Stimulated activated CD8-positive, alpha-beta memory T cell treated with anti-CD3 and anti-CD28 coated beads, Interleukin-7, amount 100 ng/mL, for 24 hours (primary cell): ENCODE measurements around the gene ZNF577.
"Not testable (repeated sequence)": the region's sequence is repeated elsewhere in the genome, so short reads cannot be mapped to it uniquely, and the experiment has no call there.

Source experiments
- DNase-seq: peaks from one replicate; pipeline ENCODE4 v3.0.0-alpha.2; 2020; ENCODE audit warnings: low read depth

ZNF577 gene

DNA sequence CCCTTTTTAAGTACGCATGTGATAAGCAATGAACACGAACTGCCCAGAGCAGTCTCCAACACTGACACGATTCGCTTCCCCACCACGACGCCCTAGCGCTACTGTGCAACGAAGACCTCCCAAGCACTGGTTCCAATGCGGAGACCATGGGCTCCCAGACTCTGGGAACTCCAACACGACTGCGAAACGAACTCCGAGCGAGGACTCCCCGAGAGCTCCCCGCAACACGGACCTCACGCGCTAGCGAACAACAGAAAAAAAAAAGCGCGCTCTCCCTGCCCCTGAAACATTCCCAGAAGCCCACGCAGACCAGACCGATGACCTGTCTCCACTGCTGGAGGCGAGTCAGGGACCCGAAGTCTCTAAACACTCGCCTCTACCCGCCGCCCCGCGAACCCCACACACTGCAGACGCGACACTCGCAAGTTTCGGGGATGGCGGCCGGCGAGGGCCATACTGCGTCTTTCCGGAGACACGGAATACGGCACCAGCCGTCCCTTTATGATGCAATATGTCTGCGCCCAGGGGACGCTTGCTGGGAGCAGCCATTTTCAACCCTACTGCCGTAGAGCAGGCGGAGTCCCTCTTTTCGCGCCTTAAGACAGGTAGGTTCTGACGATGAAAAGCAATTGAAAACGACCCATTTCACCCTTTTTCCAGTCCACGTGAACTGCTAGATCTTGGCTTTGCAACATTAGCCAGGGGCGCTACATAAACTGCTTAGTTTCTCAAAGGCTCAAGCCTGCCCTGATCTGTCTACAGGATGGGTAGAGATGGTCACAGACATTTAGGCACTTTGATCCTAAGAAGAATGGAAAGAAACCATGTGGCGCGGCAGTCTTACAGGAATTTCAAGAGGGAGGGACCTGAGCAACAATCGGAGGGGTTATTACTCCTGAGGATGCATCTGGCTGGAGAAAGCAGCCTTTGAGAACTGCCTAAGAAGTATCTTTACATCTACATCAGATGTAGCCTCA, at the start of gene ZNF577:
Gene ZNF577, minus strand, starts transcription at position 430 of the 977 bp plus-strand sequence. CDS start 7,569 bp downstream, outside the sequence.
- DNase-seq = peak; percentile 39

DNA sequence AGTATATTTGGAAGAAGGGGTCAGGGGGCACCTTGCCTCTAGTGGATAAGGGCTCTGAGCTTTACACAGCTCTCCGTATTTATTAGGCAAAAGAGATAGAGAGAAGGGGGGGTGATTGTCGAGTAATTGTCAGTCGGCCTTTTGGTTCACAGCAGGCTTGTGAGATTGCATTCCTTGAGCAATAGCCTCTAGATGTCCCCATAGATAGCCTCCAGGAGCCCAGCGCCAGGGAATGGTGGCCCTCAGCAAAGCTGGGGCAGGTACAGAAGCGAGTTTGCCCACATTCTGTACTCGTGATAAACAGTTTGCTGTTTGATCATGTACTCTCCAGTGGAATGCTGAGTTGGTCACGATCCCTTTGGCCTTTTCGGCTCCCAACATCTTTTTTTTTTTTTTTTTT, 44.2 kb upstream of the ZNF577 start:
- DNase-seq = no peak

DNA sequence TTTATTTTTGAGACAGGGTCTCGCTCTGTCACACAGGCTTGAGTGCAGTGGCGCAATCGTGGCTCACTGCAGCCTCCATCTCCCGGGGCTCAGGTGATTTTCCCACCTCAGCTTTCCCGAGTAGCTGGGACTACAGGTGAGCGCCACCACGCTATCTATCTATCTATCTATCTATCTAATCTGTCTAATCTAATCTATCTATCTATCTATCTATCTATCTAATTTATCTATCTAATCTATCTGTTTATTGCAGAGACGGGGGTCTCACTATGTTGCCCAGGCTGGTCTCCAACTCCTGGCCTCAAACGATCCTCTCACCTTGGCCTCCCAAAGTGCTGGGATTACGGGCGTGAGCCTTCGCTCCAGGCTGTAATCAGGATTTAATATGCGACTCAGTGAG, 40.1 kb upstream of the ZNF577 start:
- no peak for DNase-seq

DNA sequence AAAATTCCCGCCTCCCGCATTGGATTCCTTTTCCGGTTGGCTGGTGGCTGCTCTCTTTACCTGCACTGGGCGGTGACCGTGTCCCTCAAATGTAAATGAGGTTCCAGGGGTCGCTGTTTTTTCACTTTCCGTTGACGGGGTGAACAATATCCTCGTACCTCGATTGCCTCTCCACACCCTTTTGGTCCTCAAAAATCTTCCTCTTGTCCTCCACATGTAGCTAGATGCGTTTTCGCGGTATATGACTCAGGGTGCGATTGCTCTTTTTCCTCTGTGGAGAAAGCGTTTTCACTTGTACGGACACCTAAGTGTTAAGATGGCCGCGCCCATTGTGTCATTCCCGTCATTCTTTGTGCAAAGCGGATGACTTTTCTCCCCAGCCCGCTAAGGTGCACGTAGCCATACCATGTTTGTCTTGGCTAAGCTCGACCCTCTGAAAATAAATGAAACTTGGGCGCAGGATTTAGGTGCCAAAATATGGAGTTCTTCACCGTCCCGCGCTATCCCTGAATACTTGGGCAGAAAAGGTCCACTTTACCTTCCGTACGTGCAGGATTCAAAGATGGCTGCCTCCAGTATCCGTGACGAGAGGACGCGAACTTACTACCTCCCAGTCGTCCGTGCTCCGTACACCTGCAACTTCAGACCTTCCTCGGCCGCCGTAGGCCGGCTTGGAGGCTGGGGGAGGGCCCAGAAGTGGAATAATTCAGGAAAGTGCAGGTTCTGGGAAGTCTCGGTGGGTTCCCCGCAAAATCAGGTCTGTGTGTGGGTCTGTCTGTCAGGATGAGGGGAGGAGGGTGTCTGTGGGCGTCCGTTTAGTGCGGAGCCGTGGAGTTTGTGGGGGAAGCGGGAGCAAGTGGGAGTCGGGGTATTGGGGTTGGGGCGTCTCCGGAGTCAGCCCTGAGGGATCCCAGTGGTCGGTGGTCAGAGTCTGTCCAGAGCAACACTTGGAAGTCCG, 39.3 kb upstream of the ZNF577 start, which contains the start of gene ZNF613:
Gene ZNF613, plus strand, starts transcription at position 689 of the 958 bp plus-strand sequence. CDS start 8,749 bp downstream, outside the sequence.
- peak; percentile 68 for DNase-seq

DNA sequence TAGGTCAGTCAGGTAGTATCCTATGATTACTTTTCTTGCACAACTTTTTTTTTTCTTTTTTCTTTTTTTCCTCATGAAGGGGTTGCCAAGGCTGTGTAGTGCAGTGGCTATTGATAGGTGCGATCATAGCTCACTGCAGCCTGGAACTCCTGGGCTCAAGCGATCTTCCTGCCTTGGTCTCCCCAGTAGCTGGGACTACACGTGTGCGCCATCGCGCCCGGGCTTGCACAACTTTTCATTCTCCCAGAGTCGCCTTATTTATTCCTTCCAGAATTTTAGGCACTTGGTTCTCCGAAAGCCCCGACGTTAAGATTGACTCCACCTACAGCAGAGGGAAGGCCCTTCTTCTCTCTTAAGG, 38.7 kb upstream of the ZNF577 start:
- DNase-seq = no peak

DNA sequence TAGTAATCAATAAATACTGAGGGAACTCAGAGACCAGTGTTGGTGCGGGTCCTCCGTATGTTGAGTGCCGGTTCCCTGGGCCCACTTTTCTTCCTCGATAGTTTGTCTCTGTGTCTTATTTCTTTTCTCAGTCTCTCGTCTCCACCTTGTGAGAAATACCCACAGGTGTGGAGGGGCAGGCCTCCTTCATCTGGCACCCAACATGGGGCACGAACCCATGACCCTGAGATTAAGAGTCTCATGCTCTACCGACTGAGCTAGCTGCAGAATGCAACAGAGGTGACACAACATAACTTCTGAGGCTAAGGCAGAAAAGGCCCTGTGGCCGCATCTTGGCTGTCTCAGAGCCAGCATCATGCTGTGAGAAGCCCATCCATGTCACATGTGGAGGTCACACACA, 34.2 kb upstream of the ZNF577 start:
- DNase-seq = no peak

DNA sequence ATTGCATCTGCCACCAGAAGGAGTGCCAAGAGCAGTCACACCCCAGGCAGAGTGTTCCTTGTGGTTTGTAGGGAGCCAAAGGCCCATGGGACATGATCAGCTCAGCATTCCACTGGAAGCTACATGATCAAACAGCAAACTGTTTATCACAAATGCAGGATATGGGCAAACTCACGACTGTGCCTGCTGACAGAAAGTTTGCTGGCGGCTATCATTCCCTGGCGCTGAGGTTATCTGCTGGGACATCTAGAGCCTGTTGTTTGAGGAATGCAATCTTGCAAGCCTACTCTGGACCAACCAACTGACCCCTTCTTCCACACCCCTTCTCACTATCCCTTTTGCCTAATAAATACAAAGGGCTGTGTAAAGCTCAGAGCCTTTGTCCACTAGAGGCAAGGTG, 31.9 kb upstream of the ZNF577 start:
- DNase-seq = no peak

DNA sequence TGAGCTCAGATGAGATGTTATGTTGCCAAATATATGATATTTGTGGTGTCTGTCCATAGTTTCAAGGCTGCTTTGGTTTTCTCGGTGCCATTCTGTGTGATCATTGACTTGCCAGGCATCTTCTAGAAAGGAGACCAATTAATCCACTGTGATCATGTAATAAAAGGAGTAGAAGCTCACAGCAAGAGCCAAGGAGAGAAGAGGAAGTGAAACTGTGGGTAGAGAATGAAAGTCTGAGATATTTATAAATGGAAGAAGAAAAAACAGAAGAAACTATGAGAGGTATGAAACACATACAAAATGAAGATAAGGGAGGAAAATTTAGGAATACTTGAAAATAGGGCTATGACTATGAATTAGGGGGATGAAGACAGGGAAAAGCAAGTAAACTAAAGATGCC, 28.4 kb upstream of the ZNF577 start:
- no peak for DNase-seq

DNA sequence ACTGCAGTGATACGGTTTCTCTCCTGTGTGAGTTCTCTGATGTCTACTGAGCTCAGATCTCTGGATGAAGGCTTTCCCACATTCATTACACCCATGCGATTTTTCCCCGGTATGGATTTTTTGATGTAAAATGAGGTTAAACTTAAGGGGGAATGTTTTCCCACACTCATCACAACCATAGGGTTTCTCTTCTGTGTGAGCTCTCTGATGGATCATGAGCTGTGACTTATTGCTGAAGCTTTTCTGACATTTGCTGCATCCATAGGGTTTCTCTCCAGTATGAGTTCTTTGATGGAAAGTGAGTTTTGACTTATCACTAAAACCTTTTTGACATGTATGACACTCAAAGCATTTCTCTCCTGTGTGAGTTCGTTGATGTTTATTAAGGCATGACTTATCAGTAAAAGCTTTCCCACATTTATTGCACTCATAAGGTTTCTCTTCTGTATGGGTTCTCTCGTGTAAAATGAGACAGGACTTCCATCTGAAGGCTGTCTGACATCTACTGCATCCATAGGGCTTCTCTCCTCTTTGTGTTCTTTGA, 27.6 kb upstream of the ZNF577 start:
- DNase-seq = no peak

DNA sequence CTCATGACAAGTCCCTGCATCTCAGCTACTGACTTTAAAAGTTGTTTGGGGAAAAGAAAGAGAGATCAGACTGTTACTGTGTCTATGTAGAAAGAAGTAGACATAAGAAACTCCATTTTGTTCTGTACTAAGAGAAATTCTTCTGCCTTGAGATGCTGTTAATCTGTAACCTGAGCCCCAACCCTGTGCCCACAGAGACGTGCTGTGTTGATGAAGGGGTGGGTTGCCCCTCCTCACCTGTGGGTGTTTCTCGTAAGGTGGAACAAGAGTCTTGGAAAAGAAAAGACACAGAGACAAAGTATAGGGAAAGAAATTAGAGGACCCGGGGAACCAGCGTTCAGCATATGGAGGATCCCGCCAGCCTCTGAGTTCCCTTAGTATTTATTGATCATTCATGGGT, 20.2 kb upstream of the ZNF577 start:
- DNase-seq = not testable (repeated sequence)

DNA sequence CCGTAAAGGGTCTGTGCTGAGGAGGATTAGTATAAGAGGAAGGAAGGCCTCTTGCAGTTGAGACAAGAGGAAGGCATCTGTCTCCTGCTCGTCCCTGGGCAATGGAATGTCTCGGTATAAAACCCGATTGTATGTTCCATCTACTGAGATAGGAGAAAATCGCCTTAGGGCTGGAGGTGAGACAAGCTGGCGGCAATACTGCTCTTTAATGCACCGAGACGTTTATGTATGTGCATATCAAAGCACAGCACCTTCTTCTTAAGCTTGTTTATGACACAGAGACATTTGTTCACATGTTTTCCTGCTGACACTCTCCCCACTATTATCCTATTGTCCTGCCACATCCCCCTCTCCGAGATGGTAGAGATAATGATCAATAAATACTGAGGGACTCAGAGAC, 18.4 kb upstream of the ZNF577 start:
- DNase-seq = not testable (repeated sequence)

DNA sequence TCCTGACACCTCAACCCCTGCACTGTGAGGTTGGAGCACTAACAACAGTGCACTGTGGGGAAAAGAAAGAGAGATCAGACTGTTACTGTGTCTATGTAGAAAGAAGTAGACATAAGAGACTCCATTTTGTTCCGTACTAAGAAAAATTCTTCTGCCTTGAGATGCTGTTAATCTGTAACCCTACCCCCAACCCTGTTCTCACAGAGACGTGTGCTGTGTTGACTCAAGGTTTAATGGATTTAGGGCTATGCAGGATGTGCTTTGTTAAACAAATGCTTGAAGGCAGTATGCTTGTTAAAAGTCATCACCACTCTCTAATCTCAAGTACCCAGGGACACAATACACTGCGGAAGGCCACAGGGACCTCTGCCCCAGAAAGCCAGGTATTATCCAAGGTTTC, 17.9 kb upstream of the ZNF577 start:
- DNase-seq = not testable (repeated sequence)

DNA sequence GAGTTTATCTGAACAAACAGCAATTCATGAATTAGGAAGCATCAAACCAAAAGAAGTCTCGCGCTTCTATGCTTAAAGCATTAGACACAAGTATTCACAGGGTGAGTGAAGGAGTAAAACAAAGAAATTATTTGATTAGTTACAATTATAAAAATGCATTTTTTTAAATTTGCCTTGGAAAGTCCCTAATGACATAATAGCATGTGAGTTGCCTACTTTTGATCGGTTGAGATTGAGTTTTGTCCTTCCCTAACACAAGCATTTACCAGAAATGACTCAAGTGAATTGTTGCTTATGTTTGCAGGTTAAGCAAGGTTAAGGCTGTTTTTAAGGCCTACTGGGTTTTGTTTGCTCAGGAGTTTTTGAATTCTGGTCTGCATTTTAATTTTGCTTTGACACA, 17.5 kb upstream of the ZNF577 start:
- no peak for DNase-seq

DNA sequence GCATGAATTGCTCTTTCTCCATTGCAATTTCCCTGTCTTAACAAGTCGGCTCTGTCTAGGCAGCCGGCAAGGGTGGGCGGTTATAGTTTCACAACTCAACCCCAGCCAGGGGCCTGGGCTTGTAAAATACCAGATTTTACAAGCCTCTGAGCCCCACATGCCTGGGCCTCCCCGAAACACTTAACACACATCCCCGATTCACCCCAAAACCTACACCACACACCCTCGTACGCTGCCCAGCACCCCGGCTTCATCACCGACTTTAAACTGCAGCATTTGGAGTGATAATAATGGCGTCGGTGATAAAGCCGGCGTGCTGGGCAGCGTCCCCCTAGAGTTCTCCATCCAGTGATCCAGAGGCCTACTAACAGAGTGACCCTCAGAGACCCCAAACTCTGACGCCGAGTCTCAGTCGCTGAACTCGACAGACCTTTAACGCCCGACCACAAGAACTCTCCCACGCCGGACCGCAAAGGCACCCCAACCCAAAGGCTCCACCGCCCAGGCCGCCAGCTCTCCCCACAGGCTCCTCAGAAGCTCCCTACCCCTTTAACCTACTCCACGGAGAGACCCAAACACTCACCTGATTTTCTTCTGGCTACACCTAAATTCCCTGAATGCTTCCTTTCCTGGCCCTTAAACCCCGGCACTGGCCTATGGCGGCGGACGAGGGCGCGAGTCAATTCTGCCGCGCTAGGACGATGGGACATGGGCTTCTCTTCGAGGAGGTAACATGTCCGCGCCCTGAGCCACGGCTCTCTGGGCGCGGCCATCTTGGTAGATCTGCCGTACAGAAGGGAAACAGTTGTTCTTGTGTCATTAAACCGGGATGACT, 16.8 kb upstream of the ZNF577 start, which contains the start of gene ZNF649:
Gene ZNF649, minus strand, starts transcription at position 687 of the 835 bp plus-strand sequence. CDS start 4,910 bp downstream, outside the sequence.
- DNase-seq = peak; percentile 65

DNA sequence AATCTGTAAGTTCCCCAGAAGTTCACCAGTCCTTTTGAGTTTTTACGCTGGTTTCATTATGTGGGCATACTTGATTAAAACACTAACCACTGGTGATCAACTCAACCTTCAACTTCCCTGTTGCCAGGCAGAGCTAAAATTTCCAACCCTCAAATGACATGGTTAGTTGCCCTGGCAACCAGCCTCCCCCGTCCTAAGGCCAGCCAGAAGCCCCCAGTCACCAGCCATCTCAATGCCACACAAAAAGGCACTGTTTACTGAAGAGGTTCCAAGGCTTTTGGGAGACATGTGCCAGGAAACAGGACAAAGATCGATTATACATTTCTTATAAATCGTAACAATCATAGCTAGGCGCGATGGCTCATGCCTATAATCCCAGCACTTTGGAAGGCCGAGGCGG, 15.4 kb upstream of the ZNF577 start:
- DNase-seq = no peak

DNA sequence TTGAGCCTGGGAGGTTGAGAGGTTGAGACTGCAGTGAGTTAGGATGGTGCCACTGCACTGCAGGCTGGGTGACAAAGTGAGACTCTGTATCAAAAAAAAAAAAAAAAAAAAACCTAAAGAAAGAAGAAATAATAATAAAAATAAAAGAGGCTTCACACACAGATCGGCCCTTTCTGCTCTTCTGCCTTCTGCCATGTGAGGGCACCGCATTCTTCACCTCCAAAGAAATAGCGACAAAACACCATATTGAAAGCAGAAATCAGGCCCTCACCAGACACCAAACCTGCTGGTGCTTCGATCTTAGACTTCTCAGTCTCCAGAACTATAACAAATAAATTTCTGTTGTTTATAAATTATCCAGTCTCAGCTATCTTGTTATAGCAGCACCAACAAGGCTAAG, 14.1 kb upstream of the ZNF577 start:
- DNase-seq = no peak

DNA sequence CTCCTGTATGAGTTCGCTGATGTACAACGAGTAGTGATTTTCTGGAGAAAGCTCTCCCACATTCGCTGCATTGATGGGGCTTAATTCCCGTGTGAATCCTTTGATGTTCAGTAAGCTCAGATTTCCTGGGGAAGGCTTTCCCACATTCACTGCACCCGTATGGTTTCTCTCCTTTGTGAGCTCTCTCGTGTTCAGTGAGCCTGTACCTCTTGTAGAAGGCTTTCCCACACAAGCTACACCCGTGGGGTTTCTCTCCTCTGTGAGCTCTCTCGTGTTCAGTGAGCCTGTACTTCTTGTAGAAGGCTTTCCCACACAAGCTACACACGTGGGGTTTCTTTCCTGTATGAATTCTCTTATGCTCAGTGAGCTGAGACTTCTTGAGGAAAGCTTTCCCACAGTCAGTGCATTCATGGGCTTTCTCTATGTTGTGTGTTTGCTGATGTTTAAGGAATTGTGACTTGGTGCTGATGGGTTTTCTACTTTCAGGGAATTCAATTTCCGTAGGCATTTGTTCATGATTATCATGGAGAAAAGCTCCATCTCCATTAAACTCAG, 3.5 kb upstream of the ZNF577 start:
- DNase-seq = no peak

DNA sequence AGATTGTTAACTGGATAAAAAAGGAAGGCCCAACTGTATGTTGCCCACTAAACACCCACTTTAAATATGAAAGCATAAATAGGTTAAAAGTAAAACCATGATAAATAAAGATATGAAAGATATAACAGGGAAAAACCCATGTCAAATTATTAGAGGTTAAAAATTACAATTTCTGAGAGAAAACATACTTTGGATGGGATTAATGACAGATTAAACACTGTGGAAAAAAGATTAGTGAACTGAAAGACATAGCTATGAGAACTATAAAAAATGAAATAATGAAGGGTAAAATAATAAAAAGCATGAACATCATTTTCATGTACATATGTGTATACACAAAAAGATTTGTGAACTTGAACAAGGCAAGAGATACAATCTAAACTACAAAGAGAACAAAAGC, 2.2 kb upstream of the ZNF577 start:
- DNase-seq = no peak

DNA sequence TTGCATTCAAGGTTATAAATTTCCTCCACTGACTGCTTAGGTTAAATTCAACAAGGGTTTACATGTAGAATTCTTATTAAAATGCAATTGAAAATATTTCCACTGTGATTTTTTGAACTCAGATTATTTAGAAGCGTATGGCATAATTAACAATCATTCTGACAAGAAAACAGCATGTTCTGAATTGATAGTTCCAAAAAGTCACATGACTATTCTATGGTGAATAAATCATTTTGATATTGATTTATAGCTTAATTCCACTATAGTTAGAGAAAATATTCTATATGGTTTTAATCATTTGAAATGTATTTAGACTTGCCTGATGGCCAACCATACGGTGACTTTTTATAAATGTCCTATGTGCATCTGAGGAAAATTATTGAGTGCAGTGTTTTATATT, 3.0 kb downstream of the ZNF577 start:
- no peak for DNase-seq

DNA sequence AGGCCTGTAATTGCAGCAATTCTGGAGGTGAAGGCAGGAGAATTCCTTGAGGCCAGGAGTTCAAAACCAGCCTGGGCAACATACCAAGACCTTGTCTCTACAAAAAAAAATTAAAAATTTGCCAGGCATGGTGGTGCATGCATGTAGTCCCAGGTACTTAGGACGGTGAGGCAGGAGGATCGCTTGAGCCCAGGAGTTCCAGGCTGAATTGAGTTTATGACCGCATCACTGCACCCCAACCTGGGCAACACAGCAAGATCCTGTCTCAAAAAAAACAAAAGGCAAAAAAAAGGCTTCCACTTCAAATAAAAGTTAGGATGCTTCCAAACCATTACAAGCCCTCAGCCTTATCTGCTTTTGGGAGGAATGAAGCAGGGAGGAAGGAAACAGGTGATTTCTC, 5.2 kb downstream of the ZNF577 start:
- no peak for DNase-seq

DNA sequence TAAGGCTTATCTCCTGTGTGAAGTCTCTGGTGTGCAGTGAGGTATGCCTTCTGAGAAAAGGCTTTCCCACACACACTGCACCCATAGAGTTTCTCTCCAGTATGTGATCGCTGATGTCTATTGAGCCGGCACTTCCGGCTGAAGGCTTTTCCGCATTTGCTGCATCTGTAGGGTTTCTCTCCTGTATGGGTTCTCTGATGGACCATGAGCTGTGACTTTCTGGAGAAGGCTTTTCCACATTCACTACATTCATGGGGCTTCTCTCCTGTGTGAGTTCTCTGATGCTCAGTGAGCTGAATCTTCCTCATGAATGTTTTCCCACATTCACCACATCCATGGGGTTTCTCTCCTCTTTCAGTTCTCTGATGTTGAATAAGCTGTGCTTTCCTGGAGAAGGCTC, 14.7 kb downstream of the ZNF577 start:
- DNase-seq = no peak
